Raji (cell line): Measurements from ENCODE around the gene NXT1.

Source experiments
- POLR2A ChIP-seq: IDR thresholded peaks from 2 replicates; pipeline ENCODE4 v1.6.1; 2011; ENCODE audit warnings: low read depth, low read length, control low read depth; ENCODE audit not compliant: insufficient read depth

The NXT1 gene

DNA sequence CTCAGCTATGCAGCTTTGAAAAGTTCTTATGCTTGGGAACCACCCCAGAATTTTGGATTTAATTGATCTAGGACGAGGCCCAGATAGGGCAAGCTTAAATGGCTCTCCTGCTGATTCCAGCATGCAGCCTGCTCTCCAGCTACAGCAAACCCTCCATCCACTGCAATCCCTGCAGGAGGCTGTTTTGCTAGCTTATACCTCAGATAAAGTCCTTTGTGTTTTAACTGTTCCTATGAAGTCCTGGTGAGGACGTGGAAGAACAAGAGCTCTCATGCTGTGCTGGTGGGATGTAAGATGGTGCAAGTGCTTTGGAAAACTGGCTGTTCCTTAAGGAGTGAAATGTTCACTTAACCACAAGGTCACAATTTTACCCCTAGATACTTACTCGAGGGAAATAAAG is 25.5 kb upstream of the NXT1 start:
- TF ChIP-seq POLR2A: no peak

DNA sequence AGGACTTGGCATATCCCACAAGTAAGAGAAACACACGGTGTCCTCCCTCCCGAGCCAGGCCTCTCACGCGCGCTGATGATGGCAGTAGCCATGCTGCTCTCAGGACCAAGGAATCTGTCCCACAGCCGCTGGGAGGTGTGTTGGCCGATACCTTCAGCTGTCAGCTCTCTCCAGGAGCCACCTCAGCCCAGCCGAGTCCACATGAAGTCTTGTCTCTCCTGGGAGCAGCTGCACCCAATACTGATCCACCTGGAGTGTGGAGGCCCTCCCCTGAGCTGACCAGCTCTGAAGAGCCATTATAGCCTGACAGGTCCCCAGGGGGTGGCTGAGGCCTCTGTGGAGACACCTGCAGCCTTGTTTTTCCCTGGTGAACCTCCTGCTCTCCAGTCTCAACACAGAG is 23.8 kb upstream of the NXT1 start:
- TF ChIP-seq POLR2A: no peak

DNA sequence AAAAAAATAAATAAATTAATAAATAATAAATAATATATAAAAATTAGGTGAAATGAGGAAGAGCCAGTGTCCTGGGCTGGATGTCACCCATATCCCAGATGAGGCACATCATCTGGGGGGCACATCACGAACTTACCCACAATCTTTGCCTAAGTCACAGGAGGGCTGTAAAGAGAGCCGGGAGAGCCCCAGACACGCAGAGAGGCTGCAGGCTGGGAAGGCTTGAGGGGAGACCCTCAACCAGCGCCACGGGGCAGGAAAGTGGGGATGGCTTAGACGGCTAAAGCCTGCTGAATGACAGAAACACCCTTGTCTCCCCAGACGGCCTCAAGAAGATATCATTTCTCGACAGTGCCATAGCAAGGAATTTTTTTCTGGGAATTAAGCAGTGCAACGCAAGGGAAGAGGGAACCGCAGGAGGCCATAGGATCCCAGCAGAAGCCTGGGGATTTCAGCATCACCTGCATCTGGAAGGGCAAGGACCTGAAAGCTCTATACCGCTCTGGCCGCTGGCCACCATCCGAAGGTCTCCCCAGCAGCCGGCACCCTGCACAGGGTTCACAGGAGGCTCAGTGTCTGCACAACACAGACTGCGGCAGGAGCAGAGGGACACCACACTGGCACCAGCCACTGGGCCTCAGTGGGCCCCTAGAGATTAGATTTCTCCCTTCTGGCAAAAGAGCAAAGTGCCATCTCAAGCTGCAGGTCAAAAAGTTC is 22.8 kb upstream of the NXT1 start:
- TF ChIP-seq POLR2A: no peak

DNA sequence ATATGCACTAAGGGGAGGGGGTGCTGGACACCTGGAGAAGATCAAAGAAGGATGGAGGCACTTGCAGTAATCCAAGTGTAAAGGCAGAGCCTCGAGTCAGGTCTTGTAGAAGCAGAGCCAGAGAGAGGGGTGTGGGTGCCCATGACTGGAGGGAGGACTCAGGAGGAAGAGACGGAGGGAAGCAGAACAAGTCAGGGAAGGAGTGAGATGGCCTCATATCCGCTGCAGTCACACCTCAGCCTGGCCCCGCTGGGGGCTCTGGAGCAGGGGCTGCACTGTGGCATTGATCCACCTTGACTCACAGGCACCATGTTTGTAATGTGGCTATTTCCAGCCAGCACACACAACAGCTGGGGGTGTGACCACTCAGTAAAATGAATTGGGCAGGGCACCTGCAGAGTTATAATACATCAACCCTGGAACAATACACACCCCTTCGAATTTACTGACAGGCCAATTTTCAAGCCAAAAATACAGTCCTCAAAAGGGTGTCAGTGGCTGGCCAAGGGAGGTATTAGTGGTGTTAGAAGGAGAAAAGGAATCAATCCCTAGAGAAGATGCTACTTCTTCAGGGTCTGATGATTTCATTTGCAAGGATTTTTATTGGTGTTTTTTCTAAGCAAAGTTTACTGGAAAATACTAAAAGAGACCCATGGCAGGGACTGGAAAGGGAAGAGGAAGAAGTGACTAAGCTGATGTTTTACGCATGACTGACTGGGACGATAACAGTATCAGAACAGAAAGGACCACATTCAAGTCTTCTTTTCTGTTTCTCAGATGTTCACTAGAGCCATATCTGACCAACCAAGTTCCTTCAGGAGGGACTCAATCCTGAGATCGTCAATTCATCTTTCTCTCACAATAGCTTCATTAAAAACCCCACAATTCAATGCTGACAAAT is 18.9 kb upstream of the NXT1 start:
- TF ChIP-seq POLR2A: no peak

DNA sequence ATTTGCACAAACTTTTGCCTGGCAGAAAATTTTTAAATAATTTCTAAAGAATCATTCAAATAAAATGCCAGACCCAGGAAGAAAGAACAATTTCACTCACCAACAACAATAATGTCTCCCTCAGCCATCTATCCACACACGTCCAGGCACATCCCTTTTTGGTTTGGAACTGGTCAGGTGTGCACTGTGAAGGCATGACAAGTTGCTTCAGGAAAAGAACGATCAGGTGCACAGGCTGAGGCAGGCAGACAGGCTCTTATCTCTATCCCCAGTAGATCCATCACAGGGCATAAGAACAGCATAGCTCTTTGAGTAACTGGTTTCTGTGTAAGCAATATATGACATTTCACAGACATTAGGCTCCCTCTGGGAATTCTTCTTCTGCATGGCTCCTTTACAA is 18.1 kb upstream of the NXT1 start:
- TF ChIP-seq POLR2A: no peak

DNA sequence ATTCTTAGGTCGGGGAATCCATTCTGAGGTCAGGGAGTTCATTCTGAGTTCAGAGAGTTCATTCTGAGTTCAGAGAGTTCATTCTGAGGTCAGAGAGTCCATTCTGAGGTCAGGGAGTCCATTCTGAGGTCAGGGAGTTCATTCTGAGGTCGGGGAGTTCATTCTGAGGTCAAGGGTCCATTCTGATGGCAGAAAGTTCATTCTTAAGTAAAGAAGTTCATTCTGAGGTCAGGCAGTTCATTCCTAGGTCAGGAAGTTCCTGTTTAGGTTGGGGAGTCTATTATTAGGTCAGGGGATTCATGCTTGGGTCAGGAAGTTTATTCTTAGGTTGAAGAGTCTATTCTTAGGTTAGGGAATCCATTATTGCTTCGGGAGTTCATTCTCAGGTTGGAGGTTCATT is 16.5 kb upstream of the NXT1 start:
- TF ChIP-seq POLR2A: no peak

DNA sequence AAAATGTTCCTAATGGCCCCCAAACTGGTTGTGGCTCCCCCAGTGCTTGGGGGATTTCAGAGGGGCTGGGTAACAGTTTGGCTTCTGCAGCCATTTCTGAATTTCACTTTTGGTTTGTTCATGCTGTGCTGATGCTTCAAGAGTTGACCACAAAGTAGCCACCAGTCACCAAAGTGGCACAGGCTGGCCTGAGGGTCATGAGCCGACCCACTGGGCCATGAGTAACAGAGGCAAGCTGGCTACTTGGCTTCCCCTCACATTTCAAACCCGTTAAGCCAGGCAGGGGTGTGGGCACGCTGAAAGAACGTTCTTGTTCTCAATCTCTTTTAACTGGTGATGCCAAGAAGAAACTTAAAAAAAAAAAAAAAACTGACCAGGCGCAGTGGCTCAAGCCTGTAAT is 15.1 kb upstream of the NXT1 start:
- no peak for TF ChIP-seq POLR2A

DNA sequence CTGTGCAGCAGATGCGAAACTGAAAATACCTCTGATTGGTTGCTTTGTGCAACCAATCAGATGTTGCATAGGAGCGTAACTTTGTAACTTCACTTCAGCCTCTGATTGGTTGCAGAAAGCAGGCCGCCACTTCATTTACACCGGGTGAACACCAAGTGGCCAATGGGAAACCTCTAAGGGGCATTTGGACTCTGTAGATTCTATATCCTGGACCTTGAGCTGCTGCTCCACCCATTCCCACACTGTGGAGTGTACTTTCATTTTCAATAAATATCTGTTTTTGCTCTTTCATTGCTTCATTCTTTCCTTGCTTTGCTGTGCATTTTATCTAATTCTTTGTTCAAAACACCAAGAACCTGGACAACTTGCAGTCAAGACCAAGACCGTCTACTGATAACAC is 14.1 kb upstream of the NXT1 start:
- no peak for TF ChIP-seq POLR2A

DNA sequence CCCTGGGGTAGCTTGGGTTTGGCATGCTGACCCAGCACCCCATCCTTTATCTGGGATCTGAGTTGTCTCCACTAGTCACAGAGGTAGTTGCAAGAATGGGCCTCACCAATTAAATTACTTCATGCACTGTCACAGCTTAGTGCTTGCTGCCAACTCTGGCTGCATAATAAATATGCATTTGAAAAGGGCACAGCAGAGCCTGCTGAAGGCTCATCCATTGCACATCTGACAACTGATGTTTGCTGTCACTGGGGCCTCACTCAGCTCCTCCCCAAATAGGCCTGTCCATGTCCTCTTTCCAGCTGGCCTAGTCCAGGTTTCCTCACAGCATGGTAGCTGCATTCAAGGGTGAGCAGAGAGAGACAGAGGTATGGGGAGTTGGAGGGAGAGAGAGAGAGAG is 13.3 kb upstream of the NXT1 start:
- TF ChIP-seq POLR2A: no peak

DNA sequence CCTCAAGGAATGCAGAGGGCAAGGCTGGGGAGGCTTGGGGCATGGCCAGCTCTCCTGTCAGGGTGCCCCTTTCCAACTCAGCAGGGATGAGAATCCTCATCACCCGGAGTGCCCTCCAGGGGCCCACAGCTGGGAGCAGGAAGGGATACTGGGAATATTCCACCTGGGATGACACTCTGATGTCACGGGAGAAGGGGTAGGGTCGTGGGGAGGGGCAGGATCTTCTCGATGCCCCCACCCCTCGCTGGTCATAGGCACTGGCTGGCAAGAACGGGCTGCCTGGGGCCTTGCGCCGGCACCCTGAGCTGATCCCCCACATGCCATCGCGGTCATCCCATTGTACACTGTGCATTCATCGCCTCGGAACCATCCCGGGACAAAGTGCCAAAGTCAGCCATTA is 10.6 kb upstream of the NXT1 start:
- no peak for TF ChIP-seq POLR2A

DNA sequence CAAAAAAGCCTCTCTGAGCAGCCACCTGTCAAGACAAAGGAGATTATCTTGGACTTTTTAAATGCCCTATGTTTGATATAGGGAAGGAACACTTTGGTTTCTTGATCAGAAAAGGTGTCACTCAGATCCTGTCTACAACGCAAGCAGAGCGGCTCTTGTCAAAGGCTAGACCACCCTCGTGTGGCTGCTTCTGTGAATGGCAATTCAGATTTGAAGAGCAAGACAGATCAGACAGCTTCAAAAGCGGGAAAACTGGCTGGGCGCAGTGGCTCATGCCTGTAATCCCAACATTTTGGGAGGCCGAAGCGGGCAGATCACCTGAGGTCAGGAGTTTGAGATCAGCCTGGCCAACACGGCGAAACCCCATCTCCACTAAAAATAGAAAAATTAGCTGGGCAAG is 10.1 kb upstream of the NXT1 start:
- no peak for TF ChIP-seq POLR2A

DNA sequence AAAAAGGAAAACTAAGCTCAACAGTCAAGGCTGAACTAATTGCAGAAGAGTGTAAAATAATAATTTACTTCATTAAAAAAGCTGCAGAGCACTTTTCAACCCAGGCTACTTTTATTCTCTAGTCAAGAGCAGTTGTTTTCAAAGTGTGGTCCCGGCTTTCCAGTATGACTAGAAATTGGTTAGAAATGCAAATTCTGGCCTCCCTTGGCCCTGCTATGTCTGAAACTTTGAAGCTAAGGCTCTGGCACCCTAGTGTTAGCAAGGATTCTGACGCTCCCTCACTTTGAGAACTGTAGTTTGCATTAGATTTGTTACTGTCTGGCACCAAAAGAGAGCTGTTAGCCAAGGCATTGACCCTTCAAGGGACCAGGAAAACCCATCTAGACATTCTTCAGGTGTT is 9.5 kb upstream of the NXT1 start:
- TF ChIP-seq POLR2A: no peak

DNA sequence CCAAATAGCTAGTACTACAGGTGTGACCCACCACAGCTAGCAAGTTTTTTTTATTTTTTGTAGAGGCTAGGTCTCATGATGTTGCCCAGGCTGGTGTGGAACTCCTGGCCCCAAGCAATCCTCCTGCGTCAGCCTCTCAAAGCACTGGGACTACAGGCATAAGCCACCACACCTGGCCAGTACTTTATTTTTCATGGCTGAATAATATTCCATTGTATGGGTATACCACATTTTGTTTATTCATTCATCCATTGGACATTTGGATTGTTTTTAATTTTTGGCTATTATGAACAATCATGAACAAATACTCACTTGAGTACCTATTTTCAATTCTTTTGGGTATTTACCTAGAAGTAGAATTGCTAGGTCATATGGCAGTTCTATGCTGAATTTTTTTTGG is 7.0 kb upstream of the NXT1 start:
- TF ChIP-seq POLR2A: no peak

DNA sequence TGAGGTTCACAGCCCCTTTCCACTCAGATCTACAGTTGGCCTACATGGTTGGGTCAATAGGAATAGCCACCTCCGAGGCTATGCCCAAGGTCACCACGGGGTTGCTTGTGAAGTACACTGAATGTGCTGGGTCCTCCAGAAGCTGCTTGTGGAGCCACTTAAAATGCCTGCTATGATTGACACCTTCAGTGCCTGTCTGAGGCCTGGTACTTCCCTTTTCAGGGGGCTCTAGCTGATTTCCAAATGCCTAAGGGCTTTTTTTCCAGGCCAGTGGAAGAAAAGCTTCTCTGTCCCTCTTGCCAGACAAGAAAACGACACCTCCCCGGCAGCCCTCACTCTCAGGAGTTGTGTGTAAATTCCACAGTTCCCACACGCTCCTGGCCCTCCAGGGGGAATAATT is 6.3 kb upstream of the NXT1 start:
- no peak for TF ChIP-seq POLR2A

DNA sequence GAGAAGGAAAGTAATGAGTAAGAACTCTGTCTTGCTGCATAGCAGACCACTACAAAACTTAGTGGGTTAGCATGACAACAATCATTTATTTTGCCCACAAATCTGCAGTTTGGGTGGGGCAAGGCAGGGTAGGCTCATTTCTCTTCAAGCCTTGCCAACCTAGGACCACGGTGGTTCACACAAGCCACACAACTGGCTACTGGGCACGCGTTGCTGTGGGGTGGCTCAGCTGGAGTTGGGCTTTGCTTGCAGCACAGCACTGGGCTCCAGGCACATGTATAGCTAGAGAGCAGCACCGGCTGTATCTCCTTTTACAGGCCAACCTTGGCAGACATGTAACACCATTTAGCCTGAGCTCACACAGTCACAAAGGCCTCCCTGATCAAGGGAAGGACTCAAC is 4.6 kb upstream of the NXT1 start:
- TF ChIP-seq POLR2A: no peak

DNA sequence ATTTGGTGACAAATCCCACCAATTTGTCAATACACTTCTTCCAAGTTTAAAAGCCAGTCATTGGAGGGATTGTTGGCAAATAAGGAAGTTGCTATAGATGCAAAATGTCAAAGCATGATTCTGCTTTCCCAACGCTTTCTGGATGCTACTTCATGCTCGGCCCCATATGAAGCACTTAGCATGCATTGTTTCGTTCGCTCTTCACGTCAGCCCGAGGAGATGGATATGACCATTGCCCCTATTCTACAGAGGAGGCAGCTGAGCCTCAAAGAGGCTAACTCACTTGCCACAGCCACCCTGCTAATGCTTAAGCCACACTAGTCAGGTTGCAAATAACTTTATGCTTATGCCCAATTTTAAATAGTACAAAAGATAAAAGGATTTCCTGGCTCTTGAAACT is 2.8 kb upstream of the NXT1 start:
- TF ChIP-seq POLR2A: no peak
